ENCODE data around the gene NKD1. TPM values are rescaled to one million over a fixed set of nuclear protein-coding genes. Genes with fewer than 3 reads are reported as not detected.

The NKD1 gene
- polyA plus RNA-seq, 3 donors, result 0.01 TPM; not detected in 2

DNA sequence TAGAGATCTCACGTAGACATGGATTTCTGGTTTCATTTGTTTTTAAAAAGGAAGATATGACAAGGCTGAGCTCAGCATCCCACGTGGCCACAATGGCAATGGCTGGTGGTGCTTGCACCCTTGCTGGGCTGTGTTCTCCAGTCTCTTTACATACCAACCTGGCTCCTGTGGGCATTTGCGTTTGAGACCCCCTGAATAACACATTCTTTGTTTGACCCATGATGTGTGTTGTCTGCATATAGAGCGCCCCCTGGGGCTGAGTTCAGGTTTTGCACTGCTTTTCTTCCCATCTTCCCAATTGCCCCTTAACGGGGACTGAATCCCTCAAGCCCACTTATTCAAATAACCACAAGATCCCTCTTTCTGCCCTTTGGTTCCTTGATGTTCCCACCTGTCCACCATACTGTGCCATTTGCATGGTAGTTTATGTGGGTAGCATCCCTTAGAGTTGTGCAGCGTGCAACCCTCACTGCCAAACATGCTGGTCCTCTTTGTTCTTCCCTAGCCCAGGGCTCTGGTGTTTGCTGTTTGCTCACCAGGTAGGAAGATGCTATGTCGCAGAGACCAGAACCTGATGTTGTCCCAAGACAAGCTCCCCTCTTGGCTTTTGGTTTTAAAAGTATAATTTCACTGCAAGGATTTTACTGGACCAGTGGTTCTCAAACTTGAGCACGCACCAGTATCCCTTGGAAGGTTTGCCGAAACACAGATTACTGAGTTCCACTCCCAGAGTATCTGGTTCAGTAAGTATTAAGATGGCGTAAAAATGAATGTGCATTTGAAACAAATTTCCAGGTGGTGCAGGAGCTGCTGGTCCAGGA, 38.5 kb upstream of the NKD1 start:
- no peak overlapping the region for H3K27ac Mint-ChIP-seq

DNA sequence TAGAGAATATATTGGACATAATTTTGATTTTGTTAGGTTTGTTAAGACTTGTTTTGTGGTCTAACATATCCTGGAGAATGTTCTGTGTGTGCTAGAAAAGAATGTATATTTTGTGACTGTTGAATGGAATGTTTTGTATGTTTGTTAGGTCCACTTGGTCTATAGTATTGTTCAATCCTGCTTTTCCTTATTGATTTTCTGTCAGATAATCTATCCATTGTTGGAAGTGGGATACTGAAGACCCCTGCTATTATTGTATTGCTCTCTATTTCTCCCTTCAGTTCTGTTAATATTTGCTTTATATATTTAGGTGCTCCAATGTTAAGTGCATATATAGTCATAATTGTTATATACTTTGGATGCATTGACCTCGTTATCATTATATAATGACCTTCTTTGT, 33.0 kb upstream of the NKD1 start:
- Mint-ChIP-seq H3K27ac (no peak overlapping the region), H3K9me3 (peaks cover 8 to 25% (median 13%) of the 10 kb centered on the region in 7 donors), H3K4me3 (no peak overlapping the region), H3K36me3 (no peaks in the 10 kb centered on the region), H3K4me1 (no peaks in the 10 kb centered on the region), H3K27me3 (ENCODE audit: low read depth in 3 of 3) (peaks cover 1 to 12% (median 4%) of the 10 kb centered on the region in 3 donors)
- no peak overlapping the region for H3K9ac ChIP-seq (ENCODE audit: insufficient read depth, low read length, poor library complexity, severe bottlenecking)
- TF ChIP-seq, protein P1, sequence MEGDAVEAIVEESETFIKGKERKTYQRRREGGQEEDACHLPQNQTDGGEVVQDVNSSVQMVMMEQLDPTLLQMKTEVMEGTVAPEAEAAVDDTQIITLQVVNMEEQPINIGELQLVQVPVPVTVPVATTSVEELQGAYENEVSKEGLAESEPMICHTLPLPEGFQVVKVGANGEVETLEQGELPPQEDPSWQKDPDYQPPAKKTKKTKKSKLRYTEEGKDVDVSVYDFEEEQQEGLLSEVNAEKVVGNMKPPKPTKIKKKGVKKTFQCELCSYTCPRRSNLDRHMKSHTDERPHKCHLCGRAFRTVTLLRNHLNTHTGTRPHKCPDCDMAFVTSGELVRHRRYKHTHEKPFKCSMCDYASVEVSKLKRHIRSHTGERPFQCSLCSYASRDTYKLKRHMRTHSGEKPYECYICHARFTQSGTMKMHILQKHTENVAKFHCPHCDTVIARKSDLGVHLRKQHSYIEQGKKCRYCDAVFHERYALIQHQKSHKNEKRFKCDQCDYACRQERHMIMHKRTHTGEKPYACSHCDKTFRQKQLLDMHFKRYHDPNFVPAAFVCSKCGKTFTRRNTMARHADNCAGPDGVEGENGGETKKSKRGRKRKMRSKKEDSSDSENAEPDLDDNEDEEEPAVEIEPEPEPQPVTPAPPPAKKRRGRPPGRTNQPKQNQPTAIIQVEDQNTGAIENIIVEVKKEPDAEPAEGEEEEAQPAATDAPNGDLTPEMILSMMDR (IDR thresholded peaks at IDR 0.05), result no peak
- intact Hi-C loops (cut with micrococcal nuclease), result no loop called here
- no peak for DNase-seq
- no peak overlapping the region for H3K4me3 ChIP-seq (replicated peaks in 1 of 3; ENCODE audit: low read depth in 2 of 3, low read length in 3 of 3)
- no peaks in the 10 kb centered on the region for H3K27me3 ChIP-seq (ENCODE audit: control insufficient read depth in 2 of 2, insufficient read depth in 2 of 2, low read length in 2 of 2)
- no peaks in the 10 kb centered on the region for H3K36me3 ChIP-seq (replicated peaks in 1 of 2; ENCODE audit: control insufficient read depth in 1 of 2, insufficient read depth in 2 of 2, low read length in 2 of 2)
- no peaks in the 10 kb centered on the region for H3K79me2 ChIP-seq (ENCODE audit: insufficient read depth, low read length)
- H3K27ac ChIP-seq (ENCODE audit: low read depth in 1 of 2, low read length in 2 of 2), result no peak overlapping the region
- no peak overlapping the region for H2AFZ ChIP-seq (ENCODE audit: insufficient read depth, low read depth, low read length, poor library complexity, severe bottlenecking)
- H4K20me1 ChIP-seq (ENCODE audit: insufficient read depth, low read length), result no peaks in the 10 kb centered on the region
- H3K4me2 ChIP-seq (replicated peaks; ENCODE audit: extremely low read depth, low read length, poor library complexity, severe bottlenecking), result no peak overlapping the region
- no peaks in the 10 kb centered on the region for H3K4me1 ChIP-seq (ENCODE audit: control insufficient read depth in 1 of 2, insufficient read depth in 2 of 2, low read length in 2 of 2)
- no CpG with 5 or more reads among the region's 1 CpG for WGBS (ENCODE audit: insufficient coverage)
- peaks cover 9 to 16% of the 10 kb centered on the region in 2 donors for H3K9me3 ChIP-seq (replicated peaks in 1 of 2; ENCODE audit: control insufficient read depth in 1 of 2, insufficient read depth in 1 of 2, low read length in 2 of 2)

More for the DNA sequence above, 38.5 kb upstream of the NKD1 start:
- no peak overlapping the region for H3K4me2 ChIP-seq (replicated peaks; ENCODE audit: extremely low read depth, low read length, poor library complexity, severe bottlenecking)
- no peak overlapping the region for H3K9ac ChIP-seq (ENCODE audit: insufficient read depth, low read length, poor library complexity, severe bottlenecking)
- DNase-seq, result peak in 2 of 3 donors; percentile 15 to 16
- H3K27ac ChIP-seq (ENCODE audit: low read depth in 1 of 2, low read length in 2 of 2), result no peak overlapping the region
- 83% methylated on average over 5 of the region's 10 CpGs for WGBS (ENCODE audit: insufficient coverage)
- H3K9me3 Mint-ChIP-seq, result peaks cover 0 to 2% (median 0%) of the 10 kb centered on the region in 7 donors
- no peak overlapping the region for H3K4me3 Mint-ChIP-seq
- no peaks in the 10 kb centered on the region for H3K36me3 Mint-ChIP-seq
- H2AFZ ChIP-seq (ENCODE audit: insufficient read depth, low read depth, low read length, poor library complexity, severe bottlenecking), result no peak overlapping the region
- H3K27me3 Mint-ChIP-seq (ENCODE audit: low read depth in 3 of 3), result peaks cover 5 to 11% (median 6%) of the 10 kb centered on the region in 3 donors
- H3K9me3 ChIP-seq (replicated peaks in 1 of 2; ENCODE audit: control insufficient read depth in 1 of 2, insufficient read depth in 1 of 2, low read length in 2 of 2), result no peaks in the 10 kb centered on the region
- TF ChIP-seq, protein P1 (IDR thresholded peaks at IDR 0.05), result peak; percentile 87
- no peaks in the 10 kb centered on the region for H4K20me1 ChIP-seq (ENCODE audit: insufficient read depth, low read length)
- H3K4me1 Mint-ChIP-seq, result no peaks in the 10 kb centered on the region
- H3K4me1 ChIP-seq (ENCODE audit: control insufficient read depth in 1 of 2, insufficient read depth in 2 of 2, low read length in 2 of 2), result no peaks in the 10 kb centered on the region
- no peaks in the 10 kb centered on the region for H3K27me3 ChIP-seq (ENCODE audit: control insufficient read depth in 2 of 2, insufficient read depth in 2 of 2, low read length in 2 of 2)
- intact Hi-C loops (cut with micrococcal nuclease), result no loop called here
- H3K36me3 ChIP-seq (replicated peaks in 1 of 2; ENCODE audit: control insufficient read depth in 1 of 2, insufficient read depth in 2 of 2, low read length in 2 of 2), result no peaks in the 10 kb centered on the region
- H3K79me2 ChIP-seq (ENCODE audit: insufficient read depth, low read length), result no peaks in the 10 kb centered on the region
- H3K4me3 ChIP-seq (replicated peaks in 1 of 3; ENCODE audit: low read depth in 2 of 3, low read length in 3 of 3), result no peak overlapping the region
